Lower leg skin (tissue), 3 donors: ENCODE data around the gene CUTA.

ENCODE experiments used
- POLR2A ChIP-seq, 2 donors: fragments of 450-650 bp; IDR thresholded peaks; one replicate each; pipeline ENCODE4 v1.6.1; 2016 to 2017; ENCODE audit warnings: antibody characterized with exemption in 2 of 2, mild to moderate bottlenecking in 1 of 2, moderate library complexity in 1 of 2
- TF ChIP-seq, protein P1 (sequence below), 3 donors: fragments of 450-650 bp; IDR thresholded peaks; one replicate each; pipeline ENCODE4 v1.5.1; 2016; ENCODE audit warnings: antibody characterized with exemption in 3 of 3, mild to moderate bottlenecking in 3 of 3, moderate library complexity in 2 of 3

DNA sequence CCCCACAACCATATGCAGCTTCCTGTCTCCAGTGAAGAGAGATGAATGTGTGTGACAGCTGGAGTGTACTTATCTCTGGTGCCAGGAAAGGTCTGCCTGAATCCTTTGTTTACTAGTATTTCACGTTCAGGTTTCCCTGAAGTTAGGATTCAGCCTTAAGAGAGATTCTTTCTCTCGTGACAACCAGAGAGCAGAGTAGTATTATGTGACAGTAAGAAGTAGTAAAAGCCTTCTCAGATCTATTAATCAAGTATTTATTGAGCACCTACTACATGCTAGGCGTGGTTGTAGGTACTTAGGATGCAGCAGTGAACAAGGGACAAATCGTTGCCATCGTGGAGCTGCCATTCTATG, 25.3 kb downstream of the CUTA start:
- TF ChIP-seq POLR2A (IDR thresholded peaks at IDR 0.05) = no peak
- TF ChIP-seq, protein P1, sequence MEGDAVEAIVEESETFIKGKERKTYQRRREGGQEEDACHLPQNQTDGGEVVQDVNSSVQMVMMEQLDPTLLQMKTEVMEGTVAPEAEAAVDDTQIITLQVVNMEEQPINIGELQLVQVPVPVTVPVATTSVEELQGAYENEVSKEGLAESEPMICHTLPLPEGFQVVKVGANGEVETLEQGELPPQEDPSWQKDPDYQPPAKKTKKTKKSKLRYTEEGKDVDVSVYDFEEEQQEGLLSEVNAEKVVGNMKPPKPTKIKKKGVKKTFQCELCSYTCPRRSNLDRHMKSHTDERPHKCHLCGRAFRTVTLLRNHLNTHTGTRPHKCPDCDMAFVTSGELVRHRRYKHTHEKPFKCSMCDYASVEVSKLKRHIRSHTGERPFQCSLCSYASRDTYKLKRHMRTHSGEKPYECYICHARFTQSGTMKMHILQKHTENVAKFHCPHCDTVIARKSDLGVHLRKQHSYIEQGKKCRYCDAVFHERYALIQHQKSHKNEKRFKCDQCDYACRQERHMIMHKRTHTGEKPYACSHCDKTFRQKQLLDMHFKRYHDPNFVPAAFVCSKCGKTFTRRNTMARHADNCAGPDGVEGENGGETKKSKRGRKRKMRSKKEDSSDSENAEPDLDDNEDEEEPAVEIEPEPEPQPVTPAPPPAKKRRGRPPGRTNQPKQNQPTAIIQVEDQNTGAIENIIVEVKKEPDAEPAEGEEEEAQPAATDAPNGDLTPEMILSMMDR (IDR thresholded peaks at IDR 0.05) = no peak
